GM12891 (cell line): Measurements from ENCODE around the gene RPUSD4.

Experiments used
- DNase-seq: peaks from one replicate; pipeline ENCODE4 v3.0.0; 2011; ENCODE audit warnings: low spot score; ENCODE audit not compliant: insufficient read length
- FAIRE-seq: peaks from 2 replicates; lab custom pipeline; 2011; peaks lifted over from hg19 to GRCh38; lab: Jason Lieb, UNC
- PAX5 ChIP-seq: IDR thresholded peaks from 2 replicates; pipeline ENCODE4 v1.6.1; 2011; ENCODE audit warnings: low read length, moderate library complexity, mild to moderate bottlenecking; ENCODE audit not compliant: insufficient read depth, severe bottlenecking
- POLR2A ChIP-seq: IDR thresholded peaks from 2 replicates; pipeline ENCODE4 v1.6.1; 2011; ENCODE audit warnings: low read depth, low read length, control low read depth
- POLR2AphosphoS5 ChIP-seq: IDR thresholded peaks from 2 replicates; pipeline ENCODE4 v1.6.1; 2011; ENCODE audit warnings: low read depth, low read length, control low read depth
- POU2F2 ChIP-seq: IDR thresholded peaks from 2 replicates; pipeline ENCODE4 v1.6.1; 2011; ENCODE audit warnings: low read depth, mild to moderate bottlenecking, control low read depth, low read length, moderate library complexity
- SPI1 ChIP-seq: IDR thresholded peaks from 2 replicates; pipeline ENCODE4 v1.6.1; 2011; ENCODE audit warnings: low read depth, low read length, control low read depth
- TAF1 ChIP-seq: IDR thresholded peaks from 2 replicates; pipeline ENCODE4 v1.6.1; 2011; ENCODE audit warnings: low read depth, low read length, control low read depth

Gene RPUSD4

GRCh38 chr11:126160345-126161022 lies 51.0 kb downstream of the RPUSD4 start:
- DNase-seq = no peak
- no peak for TF ChIP-seq POLR2A
- no peak for TF ChIP-seq PAX5
- no peak for TF ChIP-seq POU2F2
- no peak for TF ChIP-seq TAF1
- no peak for TF ChIP-seq SPI1
- TF ChIP-seq POLR2AphosphoS5 = no peak
- no peak for FAIRE-seq

GRCh38 chr11:126159719-126160344 lies 51.6 kb downstream of the RPUSD4 start:
- DNase-seq = no peak
- TF ChIP-seq POLR2AphosphoS5 = no peak
- no peak for TF ChIP-seq PAX5
- no peak for TF ChIP-seq POLR2A
- TF ChIP-seq SPI1 = no peak
- no peak for TF ChIP-seq TAF1
- no peak for TF ChIP-seq POU2F2
- FAIRE-seq = no peak

- TF ChIP-seq POLR2A = no peak
- TF ChIP-seq SPI1 = no peak
- no peak for TF ChIP-seq POU2F2
- no peak for TF ChIP-seq POLR2AphosphoS5
- TF ChIP-seq TAF1 = no peak
- TF ChIP-seq PAX5 = no peak
- DNase-seq (no peak), FAIRE-seq (no peak)
Observed at GRCh38 chr11:126158054-126158791, 53.2 kb downstream of the RPUSD4 start.

GRCh38 chr11:126157326-126158030 lies 54.0 kb downstream of the RPUSD4 start:
- no peak for FAIRE-seq
- TF ChIP-seq POLR2AphosphoS5 (no peak), POU2F2 (no peak), SPI1 (0 out of 2 replicates have a peak, but pooled peaks have one; percentile 27), POLR2A (no peak)
- no peak for DNase-seq

- no peak for DNase-seq
- no peak for FAIRE-seq
- TF ChIP-seq POLR2A (no peak), SPI1 (no peak), POLR2AphosphoS5 (no peak), POU2F2 (no peak), TAF1 (no peak), PAX5 (no peak)
Observed at GRCh38 chr11:126156814-126157213, 54.6 kb downstream of the RPUSD4 start.

GRCh38 chr11:126155402-126156187 lies 55.9 kb downstream of the RPUSD4 start:
- DNase-seq (no peak), FAIRE-seq (no peak)
- TF ChIP-seq PAX5 (no peak), TAF1 (no peak)

- no peak for FAIRE-seq
- DNase-seq = no peak
- no peak for TF ChIP-seq SPI1
- no peak for TF ChIP-seq POLR2A
- no peak for TF ChIP-seq TAF1
- TF ChIP-seq PAX5 = no peak
- no peak for TF ChIP-seq POU2F2
- no peak for TF ChIP-seq POLR2AphosphoS5
Observed at GRCh38 chr11:126154691-126155090, 56.8 kb downstream of the RPUSD4 start.

- DNase-seq (no peak), FAIRE-seq (no peak)
- TF ChIP-seq TAF1 (no peak), PAX5 (no peak), POU2F2 (no peak), POLR2A (no peak), SPI1 (no peak), POLR2AphosphoS5 (no peak)
Observed at GRCh38 chr11:126153972-126154371, 57.5 kb downstream of the RPUSD4 start.

- no peak for TF ChIP-seq POLR2A
- TF ChIP-seq POU2F2 = no peak
- TF ChIP-seq PAX5 = no peak
- TF ChIP-seq TAF1 = no peak
- no peak for TF ChIP-seq SPI1
- TF ChIP-seq POLR2AphosphoS5 = no peak
- FAIRE-seq (no peak), DNase-seq (no peak)
Observed at GRCh38 chr11:126153006-126153405, 58.4 kb downstream of the RPUSD4 start.
